HepG2 (cell line): ENCODE data around the gene PSD4. TPM values are rescaled to one million over a fixed set of nuclear protein-coding genes. Genes with fewer than 3 reads are reported as not detected.

Experiments
- ARID2 ChIP-seq: sonication (generic); formaldehyde crosslinking; IDR thresholded peaks from 2 replicates; pipeline ENCODE4 v1.8.1; 2022; ENCODE audit warnings: mild to moderate bottlenecking, missing genetic modification reagents, borderline replicate concordance
- RAD21 ChIP-seq: fragments of 450-650 bp; formaldehyde crosslinking; IDR thresholded peaks from 2 replicates; pipeline ENCODE4 v1.5.0; 2020; ENCODE audit warnings: mild to moderate bottlenecking
- TOPORS ChIP-seq: sonication (generic); formaldehyde crosslinking; IDR thresholded peaks from 2 replicates; pipeline ENCODE4 v1.8.0; 2023; ENCODE audit warnings: mild to moderate bottlenecking, missing genetic modification reagents
- ZNF775 ChIP-seq: sonication (generic); formaldehyde crosslinking; IDR thresholded peaks from 2 replicates; pipeline ENCODE4 v1.4.0; 2020; ENCODE audit warnings: missing genetic modification reagents, mild to moderate bottlenecking, moderate library complexity, borderline replicate concordance
- ZNF777 ChIP-seq: sonication (generic); formaldehyde crosslinking; IDR thresholded peaks from 2 replicates; pipeline ENCODE4 v1.4.0; 2020; ENCODE audit warnings: missing genetic modification reagents
- polyA plus RNA-seq, 8 experiments: library from polyadenylated mRNA; depleted of rRNA in 3 of 8; stranded (reverse) in 7 of 8; unstranded in 1 of 8; fragments of >200 nt; fragmentation: Illumina TruSeq in 4 of 8; extraction: Trizol in 4 of 8; gene quantifications; 2 replicates each; pipeline versions ENCODE4 v1.2.1 to v1.2.3, GENCODE V29; 2011 to 2016; ENCODE audit warnings: low read depth in 4 of 8, missing spikeins in 1 of 8, mixed read lengths in 1 of 8; ENCODE audit not compliant: insufficient read depth in 1 of 8
- total RNA-seq, 5 experiments: library from RNA; depleted of rRNA; stranded (reverse); fragments of >200 nt; fragmentation: Illumina TruSeq; extraction: Trizol; gene quantifications; 2 replicates each; pipeline ENCODE4 v1.2.3, GENCODE V29; 2016; ENCODE audit warnings: low read depth in 1 of 5
- TF ChIP-seq, protein P1 (sequence below): sonication (generic); formaldehyde crosslinking; IDR thresholded peaks from 2 replicates; pipeline ENCODE4 v1.4.0; 2020; ENCODE audit warnings: mild to moderate bottlenecking, missing genetic modification reagents

PSD4 gene
- total and polyA plus RNA-seq, 2 of the 13 experiments (the other 11 are each of a cell fraction or from before 2014, with no cell fraction given): 5.8 to 9.4 TPM

DNA sequence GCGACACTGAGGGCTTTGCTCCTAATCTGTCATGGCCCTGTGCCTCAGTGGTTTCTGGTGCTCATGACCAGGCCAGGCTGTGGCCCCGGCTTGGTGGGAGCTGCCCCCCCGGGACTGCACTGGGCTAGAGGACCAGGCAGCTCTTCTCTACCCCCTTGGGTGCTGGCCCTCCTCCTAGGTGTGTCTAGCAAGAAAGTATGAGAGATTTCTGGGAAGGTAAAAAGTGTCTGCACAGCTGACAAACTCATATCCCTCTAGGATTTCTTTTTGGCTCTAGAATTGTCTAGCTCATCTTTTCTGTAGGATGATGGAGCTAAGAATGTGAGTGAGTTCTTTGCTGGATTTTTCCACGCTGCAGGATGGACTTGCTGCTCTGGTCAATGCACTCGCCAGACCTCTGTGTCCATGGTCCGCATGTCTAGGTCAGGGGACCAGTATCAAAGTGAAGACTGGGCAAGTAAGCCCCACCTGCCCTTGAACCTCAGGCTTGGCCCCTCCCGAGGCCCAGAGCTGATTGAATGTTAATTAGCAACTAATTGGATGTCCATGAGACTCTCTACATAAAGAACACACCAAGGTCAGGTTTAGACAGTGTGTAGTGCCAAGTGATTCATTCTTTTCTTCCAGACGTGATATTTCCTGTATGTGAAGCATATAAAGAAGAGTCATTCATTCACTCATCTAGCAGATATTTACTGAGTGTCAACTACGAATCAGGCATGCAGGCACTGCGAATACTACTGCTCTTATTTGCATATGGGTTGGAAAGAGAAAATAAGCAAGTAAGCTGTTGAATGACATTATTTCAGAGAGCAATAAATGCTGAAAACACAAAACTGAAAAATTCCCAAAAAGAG lies 15.6 kb upstream of the PSD4 start (continued):
- no peak for TF ChIP-seq ZNF777 (CRISPR knock-in tag)
- TF ChIP-seq ARID2 (CRISPR knock-in tag): peak; percentile 56; the same call in 1 of the 2 replicates
- 0 out of 2 replicates have a peak, but pooled peaks have one; percentile 32 for TF ChIP-seq TOPORS
- 0 out of 2 replicates have a peak, but pooled peaks have one; percentile 27 for TF ChIP-seq ZNF775 (CRISPR knock-in tag)
- TF ChIP-seq, protein P1, sequence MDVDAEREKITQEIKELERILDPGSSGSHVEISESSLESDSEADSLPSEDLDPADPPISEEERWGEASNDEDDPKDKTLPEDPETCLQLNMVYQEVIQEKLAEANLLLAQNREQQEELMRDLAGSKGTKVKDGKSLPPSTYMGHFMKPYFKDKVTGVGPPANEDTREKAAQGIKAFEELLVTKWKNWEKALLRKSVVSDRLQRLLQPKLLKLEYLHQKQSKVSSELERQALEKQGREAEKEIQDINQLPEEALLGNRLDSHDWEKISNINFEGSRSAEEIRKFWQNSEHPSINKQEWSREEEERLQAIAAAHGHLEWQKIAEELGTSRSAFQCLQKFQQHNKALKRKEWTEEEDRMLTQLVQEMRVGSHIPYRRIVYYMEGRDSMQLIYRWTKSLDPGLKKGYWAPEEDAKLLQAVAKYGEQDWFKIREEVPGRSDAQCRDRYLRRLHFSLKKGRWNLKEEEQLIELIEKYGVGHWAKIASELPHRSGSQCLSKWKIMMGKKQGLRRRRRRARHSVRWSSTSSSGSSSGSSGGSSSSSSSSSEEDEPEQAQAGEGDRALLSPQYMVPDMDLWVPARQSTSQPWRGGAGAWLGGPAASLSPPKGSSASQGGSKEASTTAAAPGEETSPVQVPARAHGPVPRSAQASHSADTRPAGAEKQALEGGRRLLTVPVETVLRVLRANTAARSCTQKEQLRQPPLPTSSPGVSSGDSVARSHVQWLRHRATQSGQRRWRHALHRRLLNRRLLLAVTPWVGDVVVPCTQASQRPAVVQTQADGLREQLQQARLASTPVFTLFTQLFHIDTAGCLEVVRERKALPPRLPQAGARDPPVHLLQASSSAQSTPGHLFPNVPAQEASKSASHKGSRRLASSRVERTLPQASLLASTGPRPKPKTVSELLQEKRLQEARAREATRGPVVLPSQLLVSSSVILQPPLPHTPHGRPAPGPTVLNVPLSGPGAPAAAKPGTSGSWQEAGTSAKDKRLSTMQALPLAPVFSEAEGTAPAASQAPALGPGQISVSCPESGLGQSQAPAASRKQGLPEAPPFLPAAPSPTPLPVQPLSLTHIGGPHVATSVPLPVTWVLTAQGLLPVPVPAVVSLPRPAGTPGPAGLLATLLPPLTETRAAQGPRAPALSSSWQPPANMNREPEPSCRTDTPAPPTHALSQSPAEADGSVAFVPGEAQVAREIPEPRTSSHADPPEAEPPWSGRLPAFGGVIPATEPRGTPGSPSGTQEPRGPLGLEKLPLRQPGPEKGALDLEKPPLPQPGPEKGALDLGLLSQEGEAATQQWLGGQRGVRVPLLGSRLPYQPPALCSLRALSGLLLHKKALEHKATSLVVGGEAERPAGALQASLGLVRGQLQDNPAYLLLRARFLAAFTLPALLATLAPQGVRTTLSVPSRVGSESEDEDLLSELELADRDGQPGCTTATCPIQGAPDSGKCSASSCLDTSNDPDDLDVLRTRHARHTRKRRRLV (CRISPR knock-in tag): no peak
- TF ChIP-seq RAD21 (CRISPR knock-in tag): no peak
